Activated CD4-positive, alpha-beta T cell treated with anti-CD3 and anti-CD28 coated beads for 48 hours (primary cell): ENCODE data around the gene MARK2.
A peak's percentile ranks its signal among the peaks of the same experiment; 100 is the strongest.

ENCODE experiments used
- DNase-seq: peaks from one replicate; pipeline ENCODE4 v3.0.0-alpha.2; 2020

The MARK2 gene

GRCh38 chr11:63831326-63831725 lies 7.6 kb upstream of the MARK2 start:
- DNase-seq = no peak

- DNase-seq = no peak
These were observed 6.6 kb upstream of the MARK2 start for GRCh38 chr11:63832336-63832735.

GRCh38 chr11:63833048-63833447 lies 5.9 kb upstream of the MARK2 start:
- no peak for DNase-seq

GRCh38 chr11:63834535-63835157 lies 4.3 kb upstream of the MARK2 start:
- DNase-seq = no peak

GRCh38 chr11:63835158-63835545 lies 3.8 kb upstream of the MARK2 start:
- no peak for DNase-seq

- peak; percentile 80 for DNase-seq
These were observed 1.8 kb upstream of the MARK2 start for GRCh38 chr11:63837027-63837688.

- DNase-seq = no peak
These were observed 1.2 kb upstream of the MARK2 start for GRCh38 chr11:63837739-63838138.

- DNase-seq = no peak
These were observed 696 bp upstream of the MARK2 start for GRCh38 chr11:63838150-63838677.

- peak; percentile 50 for DNase-seq
These were observed 822 bp downstream of the MARK2 start for GRCh38 chr11:63839508-63840355.

GRCh38 chr11:63840356-63841060 lies 1.6 kb downstream of the MARK2 start:
- DNase-seq = peak; percentile 10

GRCh38 chr11:63841554-63841953 lies 2.6 kb downstream of the MARK2 start:
- DNase-seq = no peak

- DNase-seq = no peak
These were observed 4.1 kb downstream of the MARK2 start for GRCh38 chr11:63843041-63843440.

- no peak for DNase-seq
These were observed 5.9 kb downstream of the MARK2 start for GRCh38 chr11:63844836-63845235.

GRCh38 chr11:63845303-63845702 lies 6.4 kb downstream of the MARK2 start:
- no peak for DNase-seq

GRCh38 chr11:63845911-63846310 lies 7.0 kb downstream of the MARK2 start:
- DNase-seq = no peak

- no peak for DNase-seq
These were observed 8.0 kb downstream of the MARK2 start for GRCh38 chr11:63846897-63847296.

GRCh38 chr11:63847363-63847762 lies 8.5 kb downstream of the MARK2 start:
- no peak for DNase-seq

- no peak for DNase-seq
These were observed 10.8 kb downstream of the MARK2 start for GRCh38 chr11:63849691-63850090.

- DNase-seq = no peak
These were observed 12.0 kb downstream of the MARK2 start for GRCh38 chr11:63850920-63851319.

- DNase-seq = no peak
These were observed 12.5 kb downstream of the MARK2 start for GRCh38 chr11:63851364-63851763.

GRCh38 chr11:63853476-63853875 lies 14.6 kb downstream of the MARK2 start:
- no peak for DNase-seq

- DNase-seq = no peak
These were observed 15.8 kb downstream of the MARK2 start for GRCh38 chr11:63854696-63855095.

- no peak for DNase-seq
These were observed 17.1 kb downstream of the MARK2 start for GRCh38 chr11:63855975-63856374.
